ENCODE measurements around the gene PLXNA2.

DNA sequence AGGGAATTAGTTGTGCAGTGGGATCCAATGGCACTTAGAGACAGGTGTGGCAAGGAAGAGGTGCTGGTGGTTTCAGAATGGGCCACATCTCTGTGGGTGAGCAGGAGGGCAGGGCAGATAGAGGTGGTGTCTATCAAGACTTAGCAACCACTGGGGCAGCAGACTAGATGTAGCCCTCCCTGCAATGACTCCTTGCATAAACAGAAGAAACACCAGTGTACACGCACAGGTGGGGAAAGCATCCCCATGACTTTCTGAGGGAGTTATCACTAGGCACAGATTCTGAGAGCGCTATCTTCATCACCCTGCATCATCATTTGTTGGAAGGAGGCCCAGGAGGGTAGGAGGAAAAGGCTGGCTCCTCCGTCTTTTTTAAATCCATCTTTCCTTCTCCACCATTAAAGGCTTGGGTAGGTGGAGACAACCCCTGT is 58.4 kb downstream of the PLXNA2 start:
- TF ChIP-seq POLR2A (IDR thresholded peaks at IDR 0.05) = no peak
- TF ChIP-seq, protein P1, sequence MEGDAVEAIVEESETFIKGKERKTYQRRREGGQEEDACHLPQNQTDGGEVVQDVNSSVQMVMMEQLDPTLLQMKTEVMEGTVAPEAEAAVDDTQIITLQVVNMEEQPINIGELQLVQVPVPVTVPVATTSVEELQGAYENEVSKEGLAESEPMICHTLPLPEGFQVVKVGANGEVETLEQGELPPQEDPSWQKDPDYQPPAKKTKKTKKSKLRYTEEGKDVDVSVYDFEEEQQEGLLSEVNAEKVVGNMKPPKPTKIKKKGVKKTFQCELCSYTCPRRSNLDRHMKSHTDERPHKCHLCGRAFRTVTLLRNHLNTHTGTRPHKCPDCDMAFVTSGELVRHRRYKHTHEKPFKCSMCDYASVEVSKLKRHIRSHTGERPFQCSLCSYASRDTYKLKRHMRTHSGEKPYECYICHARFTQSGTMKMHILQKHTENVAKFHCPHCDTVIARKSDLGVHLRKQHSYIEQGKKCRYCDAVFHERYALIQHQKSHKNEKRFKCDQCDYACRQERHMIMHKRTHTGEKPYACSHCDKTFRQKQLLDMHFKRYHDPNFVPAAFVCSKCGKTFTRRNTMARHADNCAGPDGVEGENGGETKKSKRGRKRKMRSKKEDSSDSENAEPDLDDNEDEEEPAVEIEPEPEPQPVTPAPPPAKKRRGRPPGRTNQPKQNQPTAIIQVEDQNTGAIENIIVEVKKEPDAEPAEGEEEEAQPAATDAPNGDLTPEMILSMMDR (IDR thresholded peaks at IDR 0.05) = no peak

Data from body of pancreas (tissue), 4 donors.